Kidney epithelial cell (primary cell): ENCODE measurements around the gene CHCHD3. TPM values are rescaled to one million over a fixed set of nuclear protein-coding genes. Genes with fewer than 3 reads are reported as not detected.

Experiments used
- DNase-seq: peaks from one replicate; pipeline ENCODE4 v3.0.0-alpha.2; 2010; ENCODE audit warnings: low read depth
- H3K27me3 ChIP-seq: 2 replicates; pipeline ENCODE4 v1.6.0; 2011; ENCODE audit warnings: low read length; ENCODE audit not compliant: control insufficient read depth, insufficient read depth
- H3K36me3 ChIP-seq: 2 replicates; pipeline ENCODE4 v1.5.1; 2011; ENCODE audit warnings: low read length; ENCODE audit not compliant: control insufficient read depth, insufficient read depth
- H3K4me3 ChIP-seq: 2 replicates; pipeline ENCODE4 v1.5.1; 2011; ENCODE audit warnings: low read depth, mild to moderate bottlenecking, control low read depth, low read length
- total RNA-seq: library from RNA; depleted of rRNA; stranded (reverse); fragments of >200 nt; gene quantifications from 2 replicates; pipeline ENCODE4 v1.2.3, GENCODE V29; 2015
- TF ChIP-seq, protein P1 (sequence below): IDR thresholded peaks from 2 replicates; pipeline ENCODE4 v1.5.1; 2011; ENCODE audit warnings: mild to moderate bottlenecking, moderate library complexity, low read length, control low read depth, inconsistent platforms; ENCODE audit not compliant: insufficient read depth, poor library complexity, severe bottlenecking

CHCHD3 gene
- total RNA-seq, 1 donor from 2014 or later, result 119 TPM

- DNase-seq, result no peak
- TF ChIP-seq, protein P1, sequence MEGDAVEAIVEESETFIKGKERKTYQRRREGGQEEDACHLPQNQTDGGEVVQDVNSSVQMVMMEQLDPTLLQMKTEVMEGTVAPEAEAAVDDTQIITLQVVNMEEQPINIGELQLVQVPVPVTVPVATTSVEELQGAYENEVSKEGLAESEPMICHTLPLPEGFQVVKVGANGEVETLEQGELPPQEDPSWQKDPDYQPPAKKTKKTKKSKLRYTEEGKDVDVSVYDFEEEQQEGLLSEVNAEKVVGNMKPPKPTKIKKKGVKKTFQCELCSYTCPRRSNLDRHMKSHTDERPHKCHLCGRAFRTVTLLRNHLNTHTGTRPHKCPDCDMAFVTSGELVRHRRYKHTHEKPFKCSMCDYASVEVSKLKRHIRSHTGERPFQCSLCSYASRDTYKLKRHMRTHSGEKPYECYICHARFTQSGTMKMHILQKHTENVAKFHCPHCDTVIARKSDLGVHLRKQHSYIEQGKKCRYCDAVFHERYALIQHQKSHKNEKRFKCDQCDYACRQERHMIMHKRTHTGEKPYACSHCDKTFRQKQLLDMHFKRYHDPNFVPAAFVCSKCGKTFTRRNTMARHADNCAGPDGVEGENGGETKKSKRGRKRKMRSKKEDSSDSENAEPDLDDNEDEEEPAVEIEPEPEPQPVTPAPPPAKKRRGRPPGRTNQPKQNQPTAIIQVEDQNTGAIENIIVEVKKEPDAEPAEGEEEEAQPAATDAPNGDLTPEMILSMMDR, result no peak
- H3K36me3 ChIP-seq, result no peaks in the 10 kb centered on the region
- H3K4me3 ChIP-seq, result no peak overlapping the region
- no peaks in the 10 kb centered on the region for H3K27me3 ChIP-seq
These were observed 291.8 kb downstream of the CHCHD3 start for GRCh38 chr7:132790104-132790503.

GRCh38 chr7:132789281-132789680, 292.6 kb downstream of the CHCHD3 start:
- H3K27me3 ChIP-seq, result no peaks in the 10 kb centered on the region
- TF ChIP-seq, protein P1, result no peak
- no peak overlapping the region for H3K4me3 ChIP-seq
- H3K36me3 ChIP-seq, result no peaks in the 10 kb centered on the region
- no peak for DNase-seq

DNA sequence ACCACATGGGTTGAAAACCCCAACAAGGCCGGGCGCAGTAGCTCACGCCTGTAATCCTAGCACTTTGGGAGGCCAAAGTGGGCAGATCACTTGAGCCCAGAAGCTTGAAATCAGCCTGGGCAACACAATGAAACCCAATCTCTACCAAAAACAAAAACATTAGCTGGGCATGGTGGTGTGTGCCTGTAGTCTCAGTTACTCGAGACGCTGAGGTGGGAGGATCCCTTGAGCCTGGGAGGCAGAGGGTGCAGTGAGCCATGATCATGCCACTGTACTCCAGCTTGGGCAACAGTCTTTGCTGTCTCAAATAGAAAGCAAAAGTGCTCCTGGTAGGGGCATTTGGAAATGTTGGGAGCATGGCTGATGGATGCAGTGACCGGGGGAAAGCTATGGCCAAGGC, 296.0 kb downstream of the CHCHD3 start:
- H3K27me3 ChIP-seq, result no peaks in the 10 kb centered on the region

GRCh38 chr7:132784406-132784805, 297.5 kb downstream of the CHCHD3 start:
- TF ChIP-seq, protein P1, result no peak
- no peaks in the 10 kb centered on the region for H3K36me3 ChIP-seq
- H3K27me3 ChIP-seq, result no peaks in the 10 kb centered on the region
- H3K4me3 ChIP-seq, result no peak overlapping the region
- no peak for DNase-seq

More for the DNA sequence above, 296.0 kb downstream of the CHCHD3 start:
- TF ChIP-seq, protein P1, result no peak
- no peaks in the 10 kb centered on the region for H3K36me3 ChIP-seq
- no peak overlapping the region for H3K4me3 ChIP-seq
- DNase-seq, result no peak

GRCh38 chr7:132783824-132784223, 298.1 kb downstream of the CHCHD3 start:
- Histone ChIP-seq H3K27me3 (no peaks in the 10 kb centered on the region), H3K36me3 (no peaks in the 10 kb centered on the region), H3K4me3 (no peak overlapping the region)
- TF ChIP-seq, protein P1, result no peak
- DNase-seq, result peak; percentile 82

GRCh38 chr7:132782777-132783640, 298.9 kb downstream of the CHCHD3 start:
- DNase-seq, result peak; percentile 28
- Histone ChIP-seq H3K4me3 (no peak overlapping the region), H3K27me3 (no peaks in the 10 kb centered on the region), H3K36me3 (no peaks in the 10 kb centered on the region)
- TF ChIP-seq, protein P1, result no peak
